Endothelial cell (in vitro differentiated cells): ENCODE measurements around the gene SRSF7. TPM values are rescaled to one million over a fixed set of nuclear protein-coding genes. Genes with fewer than 3 reads are reported as not detected.
"Not testable (repeated sequence)": the region's sequence is repeated elsewhere in the genome, so short reads cannot be mapped to it uniquely, and the experiment has no call there.

Experiments
- DNase-seq: peaks from one replicate; pipeline ENCODE4 v3.0.0; 2021; ENCODE audit warnings: low spot score
- H3K27ac Mint-ChIP-seq: one replicate; pipeline ENCODE4 v1.8.0; 2021; ENCODE audit warnings: mixed read lengths, inconsistent platforms; ENCODE audit not compliant: unreplicated experiment
- H3K27me3 Mint-ChIP-seq: one replicate; pipeline ENCODE4 v1.8.0; 2021; ENCODE audit warnings: mild to moderate bottlenecking, moderate library complexity, mixed read lengths, inconsistent platforms; ENCODE audit not compliant: unreplicated experiment
- H3K36me3 Mint-ChIP-seq: one replicate; pipeline ENCODE4 v1.8.0; 2021; ENCODE audit warnings: mild to moderate bottlenecking, low read depth, mixed read lengths, inconsistent platforms; ENCODE audit not compliant: unreplicated experiment
- H3K4me1 Mint-ChIP-seq: one replicate; pipeline ENCODE4 v1.8.0; 2021; ENCODE audit warnings: mild to moderate bottlenecking, mixed read lengths, inconsistent platforms; ENCODE audit not compliant: unreplicated experiment
- H3K4me3 Mint-ChIP-seq: one replicate; pipeline ENCODE4 v1.8.0; 2021; ENCODE audit warnings: mild to moderate bottlenecking, mixed read lengths, inconsistent platforms; ENCODE audit not compliant: unreplicated experiment
- H3K9me3 Mint-ChIP-seq: one replicate; pipeline ENCODE4 v1.8.0; 2021; ENCODE audit warnings: mixed read lengths, inconsistent platforms; ENCODE audit not compliant: unreplicated experiment
- total RNA-seq: library from RNA; stranded (reverse); fragmentation: NEBNext Ultra II Directional; extraction: Animal tissue kit (Norgen Biotek cat#: 25700); gene quantifications from one replicate; pipeline ENCODE4 v1.2.1, GENCODE V29; 2021; ENCODE audit not compliant: unreplicated experiment
- TF ChIP-seq, protein P1 (sequence below): fragments of 200-600 bp; sonication (generic); IDR thresholded peaks from one replicate; pipeline ENCODE4 v1.5.0; 2021; ENCODE audit warnings: antibody characterized with exemption; ENCODE audit not compliant: unreplicated experiment

SRSF7 gene
- total RNA-seq, 1 donor from 2014 or later, result 137 TPM

DNA sequence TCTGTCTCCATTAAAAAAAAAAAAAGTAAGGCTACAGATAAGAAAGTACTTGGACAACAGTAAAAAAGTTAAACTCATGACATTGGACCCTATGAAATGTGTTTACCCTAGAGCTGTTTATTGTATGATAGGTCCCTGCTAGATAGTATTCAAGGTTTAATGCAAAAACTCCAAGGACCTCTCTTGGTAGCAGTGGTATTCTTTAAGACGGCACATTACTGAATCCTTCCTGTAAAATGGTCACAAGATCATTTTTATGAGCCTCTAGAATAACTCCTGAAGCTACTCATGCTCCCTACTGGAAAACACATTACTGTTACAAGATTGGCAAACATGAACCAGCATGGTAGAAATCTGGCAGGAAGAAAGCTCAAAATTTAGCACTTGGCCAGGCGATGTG is 46.5 kb downstream of the SRSF7 start:
- TF ChIP-seq, protein P1, sequence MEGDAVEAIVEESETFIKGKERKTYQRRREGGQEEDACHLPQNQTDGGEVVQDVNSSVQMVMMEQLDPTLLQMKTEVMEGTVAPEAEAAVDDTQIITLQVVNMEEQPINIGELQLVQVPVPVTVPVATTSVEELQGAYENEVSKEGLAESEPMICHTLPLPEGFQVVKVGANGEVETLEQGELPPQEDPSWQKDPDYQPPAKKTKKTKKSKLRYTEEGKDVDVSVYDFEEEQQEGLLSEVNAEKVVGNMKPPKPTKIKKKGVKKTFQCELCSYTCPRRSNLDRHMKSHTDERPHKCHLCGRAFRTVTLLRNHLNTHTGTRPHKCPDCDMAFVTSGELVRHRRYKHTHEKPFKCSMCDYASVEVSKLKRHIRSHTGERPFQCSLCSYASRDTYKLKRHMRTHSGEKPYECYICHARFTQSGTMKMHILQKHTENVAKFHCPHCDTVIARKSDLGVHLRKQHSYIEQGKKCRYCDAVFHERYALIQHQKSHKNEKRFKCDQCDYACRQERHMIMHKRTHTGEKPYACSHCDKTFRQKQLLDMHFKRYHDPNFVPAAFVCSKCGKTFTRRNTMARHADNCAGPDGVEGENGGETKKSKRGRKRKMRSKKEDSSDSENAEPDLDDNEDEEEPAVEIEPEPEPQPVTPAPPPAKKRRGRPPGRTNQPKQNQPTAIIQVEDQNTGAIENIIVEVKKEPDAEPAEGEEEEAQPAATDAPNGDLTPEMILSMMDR, result no peak

DNA sequence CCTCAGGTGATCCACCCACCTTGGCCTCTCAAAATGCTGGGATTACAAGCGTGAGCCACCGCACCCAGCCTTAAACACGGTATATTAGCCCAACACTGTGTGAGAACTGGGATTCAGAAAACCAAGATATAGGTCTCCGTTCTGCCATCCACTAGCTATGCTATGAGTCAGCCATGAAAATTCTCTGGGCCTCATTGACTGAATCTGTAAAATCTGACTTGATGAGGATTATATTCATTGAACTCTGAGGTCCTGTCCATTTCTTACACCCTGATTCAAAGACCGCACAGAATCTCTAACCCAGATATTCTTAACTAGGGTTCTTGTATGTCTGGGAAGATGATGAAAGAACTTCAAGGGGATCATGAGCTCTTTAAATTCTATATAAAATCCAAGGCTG is 47.8 kb downstream of the SRSF7 start:
- H3K4me3 Mint-ChIP-seq, H3K27ac Mint-ChIP-seq, H3K4me1 Mint-ChIP-seq, H3K9me3 Mint-ChIP-seq, H3K27me3 Mint-ChIP-seq, H3K36me3 Mint-ChIP-seq, DNase-seq: not testable (repeated sequence)

More for the DNA sequence above, 46.5 kb downstream of the SRSF7 start:
- H3K27me3 Mint-ChIP-seq, result peaks cover 1% of the 10 kb centered on the region
- H3K36me3 Mint-ChIP-seq, result no peaks in the 10 kb centered on the region
- H3K4me1 Mint-ChIP-seq, result no peaks in the 10 kb centered on the region
- H3K4me3 Mint-ChIP-seq, result no peak overlapping the region
- no peaks in the 10 kb centered on the region for H3K9me3 Mint-ChIP-seq
- no peak overlapping the region for H3K27ac Mint-ChIP-seq
- no peak for DNase-seq

DNA sequence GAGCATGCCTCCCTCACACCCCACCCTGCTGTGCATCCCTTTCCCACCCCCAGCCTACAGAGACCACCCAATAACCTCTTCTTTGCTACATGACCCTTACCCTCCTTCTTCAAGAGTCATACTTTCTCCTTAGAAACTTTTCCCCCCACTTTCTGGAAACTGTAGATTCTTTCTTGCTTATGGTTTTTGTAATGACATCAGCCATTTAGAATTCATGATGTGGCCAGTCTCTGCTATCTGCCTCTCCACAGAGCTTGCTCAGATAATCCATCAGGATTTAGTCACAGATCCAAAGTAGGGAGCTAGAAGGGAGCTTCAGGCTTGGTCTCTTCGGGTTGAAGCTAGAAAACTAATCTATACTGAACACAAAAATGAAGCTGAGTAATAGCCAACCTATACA is 48.7 kb downstream of the SRSF7 start:
- Mint-ChIP-seq H3K4me1 (no peaks in the 10 kb centered on the region), H3K36me3 (no peaks in the 10 kb centered on the region), H3K27ac (no peak overlapping the region), H3K27me3 (peaks cover 1% of the 10 kb centered on the region), H3K9me3 (no peaks in the 10 kb centered on the region), H3K4me3 (no peak overlapping the region)
- no peak for DNase-seq
- TF ChIP-seq, protein P1, result no peak

DNA sequence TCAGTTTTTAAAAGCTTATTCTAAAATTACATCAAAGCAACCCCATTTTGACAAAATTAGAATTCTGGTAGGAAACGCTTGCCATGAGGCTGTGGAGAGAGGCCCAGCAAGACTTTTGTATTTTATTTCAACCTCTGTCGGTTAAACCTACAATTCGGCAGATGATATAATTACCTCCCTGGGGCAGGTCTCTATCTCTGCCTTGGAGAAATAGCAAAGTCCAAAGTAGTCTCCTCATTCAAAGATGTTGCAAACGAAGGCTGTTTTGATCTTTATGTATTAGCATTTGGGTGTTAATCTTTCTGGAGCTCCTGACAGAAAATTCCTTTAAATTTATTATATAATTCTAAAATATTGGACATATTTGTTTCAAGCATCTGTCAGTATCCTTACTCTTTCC is 49.6 kb downstream of the SRSF7 start:
- TF ChIP-seq, protein P1, result no peak
- no peak for DNase-seq
- Mint-ChIP-seq H3K27me3 (peaks cover 1% of the 10 kb centered on the region), H3K9me3 (no peaks in the 10 kb centered on the region), H3K4me3 (no peak overlapping the region), H3K27ac (no peak overlapping the region), H3K36me3 (no peaks in the 10 kb centered on the region), H3K4me1 (no peaks in the 10 kb centered on the region)

DNA sequence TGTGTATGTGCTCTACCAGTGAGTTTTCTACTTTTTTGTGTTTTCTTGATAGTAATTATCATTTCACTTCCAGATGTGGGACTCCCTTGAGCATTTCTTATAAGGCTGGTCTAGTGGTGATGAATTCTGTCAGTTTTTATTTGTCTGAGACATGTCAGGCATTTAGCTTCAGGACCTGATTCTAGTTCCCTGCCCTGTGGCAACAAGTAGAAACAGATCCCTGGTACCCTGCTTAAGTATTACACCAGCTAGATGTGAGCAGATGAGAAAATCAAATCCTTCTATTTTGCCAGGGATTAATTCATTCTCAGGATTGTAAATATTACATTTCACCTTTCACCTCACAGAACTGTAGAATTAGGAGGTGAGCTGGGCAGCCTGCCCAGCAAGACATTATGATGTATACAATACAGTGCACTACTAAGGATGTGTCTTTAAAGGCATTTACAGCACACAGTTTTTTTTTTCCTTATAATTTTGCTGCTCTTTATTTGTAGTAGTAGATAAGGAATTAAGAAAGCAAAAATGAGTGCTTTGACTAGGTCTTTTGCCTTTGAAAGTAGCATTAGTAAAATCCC is 50.2 kb downstream of the SRSF7 start:
- TF ChIP-seq, protein P1, result no peak
- no peak overlapping the region for H3K4me3 Mint-ChIP-seq
- H3K36me3 Mint-ChIP-seq, result no peaks in the 10 kb centered on the region
- no peak for DNase-seq
- no peak overlapping the region for H3K27ac Mint-ChIP-seq
- H3K4me1 Mint-ChIP-seq, result no peaks in the 10 kb centered on the region
- peaks cover 1% of the 10 kb centered on the region for H3K27me3 Mint-ChIP-seq
- H3K9me3 Mint-ChIP-seq, result no peaks in the 10 kb centered on the region
